ENCODE data around the gene ZNF277. TPM values are rescaled to one million over a fixed set of nuclear protein-coding genes. Genes with fewer than 3 reads are reported as not detected.

Gene ZNF277
- total RNA-seq, 6 experiments from 2014 or later = 11.2 to 20.9 (median 13.1) TPM

DNA sequence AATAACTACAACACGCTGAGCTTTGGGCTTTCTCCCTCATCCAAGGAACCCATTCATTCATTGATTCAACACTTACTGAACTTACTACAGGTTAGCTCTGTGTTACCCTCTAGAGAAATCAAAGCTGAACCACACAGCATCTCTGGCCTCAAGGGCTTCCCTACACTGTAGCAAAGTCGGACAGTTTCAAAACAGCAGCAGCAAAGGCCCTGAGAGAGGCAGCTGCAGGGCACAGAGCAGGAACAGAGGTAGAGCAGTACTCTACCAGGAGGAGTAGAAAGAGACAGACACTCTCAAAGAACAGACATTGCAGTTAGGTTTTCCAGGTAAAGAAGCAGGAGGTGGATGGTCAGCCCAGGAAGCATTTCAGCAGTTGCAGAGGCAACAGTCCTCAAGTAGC, 16.4 kb upstream of the ZNF277 start:
- WGBS (ENCODE audit: insufficient coverage, low coverage, low lambda C conversion rate, missing lambda C conversion rate) = 83% methylated on average over 2 of the region's 2 CpGs
- TF ChIP-seq, protein P1, sequence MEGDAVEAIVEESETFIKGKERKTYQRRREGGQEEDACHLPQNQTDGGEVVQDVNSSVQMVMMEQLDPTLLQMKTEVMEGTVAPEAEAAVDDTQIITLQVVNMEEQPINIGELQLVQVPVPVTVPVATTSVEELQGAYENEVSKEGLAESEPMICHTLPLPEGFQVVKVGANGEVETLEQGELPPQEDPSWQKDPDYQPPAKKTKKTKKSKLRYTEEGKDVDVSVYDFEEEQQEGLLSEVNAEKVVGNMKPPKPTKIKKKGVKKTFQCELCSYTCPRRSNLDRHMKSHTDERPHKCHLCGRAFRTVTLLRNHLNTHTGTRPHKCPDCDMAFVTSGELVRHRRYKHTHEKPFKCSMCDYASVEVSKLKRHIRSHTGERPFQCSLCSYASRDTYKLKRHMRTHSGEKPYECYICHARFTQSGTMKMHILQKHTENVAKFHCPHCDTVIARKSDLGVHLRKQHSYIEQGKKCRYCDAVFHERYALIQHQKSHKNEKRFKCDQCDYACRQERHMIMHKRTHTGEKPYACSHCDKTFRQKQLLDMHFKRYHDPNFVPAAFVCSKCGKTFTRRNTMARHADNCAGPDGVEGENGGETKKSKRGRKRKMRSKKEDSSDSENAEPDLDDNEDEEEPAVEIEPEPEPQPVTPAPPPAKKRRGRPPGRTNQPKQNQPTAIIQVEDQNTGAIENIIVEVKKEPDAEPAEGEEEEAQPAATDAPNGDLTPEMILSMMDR (IDR thresholded peaks at IDR 0.05) = no peak
- TF ChIP-seq POLR2A (IDR thresholded peaks at IDR 0.05) = no peak

DNA sequence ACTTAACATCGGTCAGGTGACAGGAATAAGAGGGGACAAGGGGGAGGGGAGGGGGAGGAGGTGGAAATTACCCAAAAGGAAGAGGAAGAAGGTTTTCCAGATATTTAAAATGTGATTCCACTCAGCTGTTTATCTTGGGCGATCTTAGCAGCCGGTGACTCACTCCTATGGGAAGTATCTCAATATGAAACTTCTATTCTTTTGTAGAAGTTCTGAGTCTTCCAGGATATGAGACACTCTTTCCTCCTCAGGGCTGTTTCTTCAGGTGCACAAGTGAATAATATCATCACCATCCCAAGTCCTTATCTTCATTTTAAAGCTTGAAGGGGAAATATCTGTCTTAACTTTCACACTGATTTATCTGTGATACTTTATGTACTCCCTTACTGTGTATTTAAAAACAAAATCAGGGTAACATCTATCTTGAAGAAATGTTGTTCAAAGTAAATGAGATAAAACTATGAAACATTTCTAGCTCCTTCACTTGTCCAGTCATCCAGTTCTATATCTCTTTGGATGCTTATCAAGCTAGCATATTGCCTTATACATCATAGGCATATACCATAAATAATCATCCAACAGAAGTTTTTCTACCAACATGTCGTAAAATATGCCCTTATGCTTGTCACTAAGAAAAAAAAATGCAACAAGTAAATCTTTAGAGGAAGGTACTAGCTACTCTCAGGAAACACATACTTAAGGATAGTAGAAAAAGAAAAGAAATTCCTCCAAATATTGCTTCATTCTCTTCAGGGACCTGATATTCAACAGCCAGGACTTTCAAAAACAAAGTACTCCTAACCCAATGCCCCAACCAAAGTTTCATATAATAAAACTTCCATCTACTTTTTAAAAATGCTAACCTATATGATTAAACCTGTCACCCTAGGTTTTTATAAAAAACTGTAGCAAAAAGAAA, 14.0 kb upstream of the ZNF277 start:
- ATAC-seq (peak; percentile 15 to 74 (median 49)), DNase-seq (no peak)
- Histone ChIP-seq H3K9me3 (no peaks in the 10 kb centered on the region), H3K36me3 (no peaks in the 10 kb centered on the region), H3K4me1 (peaks cover 0 to 17% (median 8%) of the 10 kb centered on the region in 4 donors), H3K27me3 (no peaks in the 10 kb centered on the region), H3K4me3 (no peak overlapping the region), H3K27ac (no peak overlapping the region)
- WGBS (ENCODE audit: insufficient coverage, low coverage, low lambda C conversion rate, missing lambda C conversion rate) = 75% methylated on average over 4 of the region's 4 CpGs
- intact Hi-C loops (cut with DNase I) = loop anchor here in 1 of 2 donors (10.0 kb wide), 1 partner anchor 48 kb away; no protein-coding TSS in a partner anchor
- no peak for TF ChIP-seq POLR2A (IDR thresholded peaks at IDR 0.05)
- TF ChIP-seq, protein P1 (IDR thresholded peaks at IDR 0.05) = no peak

More for the DNA sequence above, 16.4 kb upstream of the ZNF277 start:
- Histone ChIP-seq H3K27me3 (no peaks in the 10 kb centered on the region), H3K36me3 (no peaks in the 10 kb centered on the region), H3K9me3 (no peaks in the 10 kb centered on the region), H3K27ac (no peak overlapping the region), H3K4me3 (no peak overlapping the region), H3K4me1 (peaks cover 0 to 15% (median 8%) of the 10 kb centered on the region in 4 donors)
- DNase-seq (no peak), ATAC-seq (no peak)
- intact Hi-C loops (cut with DNase I) = loop anchor here in 1 of 2 donors (10.0 kb wide), 1 partner anchor 45 kb away; no protein-coding TSS in a partner anchor

DNA sequence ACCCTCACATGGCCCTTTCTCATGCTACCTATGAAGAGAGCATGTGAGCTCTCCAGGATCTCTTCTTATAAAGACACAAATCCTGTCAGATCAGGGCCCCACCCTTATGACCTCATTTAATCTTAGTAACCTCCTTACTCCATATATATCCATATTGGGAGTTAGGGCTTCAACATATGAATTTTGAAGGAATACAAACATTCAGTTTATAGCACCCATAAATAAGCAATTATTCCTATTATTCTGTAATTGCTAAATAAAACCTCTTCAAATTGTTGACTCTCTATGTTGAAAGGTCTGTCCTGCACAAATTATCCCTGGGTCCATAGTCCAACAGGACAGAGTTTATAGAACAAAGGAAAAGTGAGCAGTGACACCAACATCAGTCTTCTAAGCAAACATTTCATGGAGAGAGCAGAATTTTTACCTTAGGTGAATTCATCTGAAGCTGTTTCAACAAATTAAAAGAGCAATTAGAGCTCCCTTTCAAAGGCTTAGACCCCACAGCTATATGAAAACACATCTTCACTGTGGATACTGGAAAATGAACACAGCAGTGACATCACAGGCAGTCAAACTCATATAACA, 12.5 kb upstream of the ZNF277 start:
- ATAC-seq (peak; percentile 83 to 96 (median 87)), DNase-seq (no peak)
- Histone ChIP-seq H3K4me1 (peaks cover 0 to 19% (median 10%) of the 10 kb centered on the region in 4 donors), H3K36me3 (no peaks in the 10 kb centered on the region), H3K4me3 (no peak overlapping the region), H3K27ac (peak overlapping the region in 2 of 3 donors; percentile 56 to 61), H3K27me3 (no peaks in the 10 kb centered on the region), H3K9me3 (no peaks in the 10 kb centered on the region)
- TF ChIP-seq POLR2A (IDR thresholded peaks at IDR 0.05) = no peak
- TF ChIP-seq, protein P1 (IDR thresholded peaks at IDR 0.05) = no peak
- intact Hi-C loops (cut with DNase I) = loop anchor here in 1 of 2 donors (10.0 kb wide), 1 partner anchor 49 kb away; no protein-coding TSS in a partner anchor

DNA sequence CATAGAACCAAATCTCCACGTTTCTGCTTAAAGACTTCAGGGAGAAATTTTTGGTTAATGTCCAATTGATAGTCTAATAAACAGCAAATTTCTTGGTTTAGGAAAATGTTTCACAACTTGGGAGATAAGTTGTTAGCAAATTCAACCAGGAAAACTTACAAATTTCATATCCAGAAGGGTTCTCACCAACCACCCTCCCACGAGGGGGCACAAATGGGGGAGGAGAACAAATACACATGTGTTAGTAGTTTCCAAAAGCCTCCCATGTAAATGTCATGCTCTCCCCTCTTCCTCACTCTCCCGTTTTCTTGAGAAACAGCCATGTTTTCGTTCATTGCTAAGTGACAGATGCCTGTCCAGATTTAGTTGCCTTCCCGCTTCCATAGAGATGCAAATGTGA, 10.8 kb upstream of the ZNF277 start:
- DNase-seq = no peak
- 68% methylated on average over 5 of the region's 5 CpGs for WGBS (ENCODE audit: insufficient coverage, low coverage, low lambda C conversion rate, missing lambda C conversion rate)
- H3K4me3 ChIP-seq = no peak overlapping the region
- H3K36me3 ChIP-seq = no peaks in the 10 kb centered on the region
- intact Hi-C loops (cut with DNase I) = loop anchor here in 1 of 2 donors (10.0 kb wide), 1 partner anchor 51 kb away; no protein-coding TSS in a partner anchor
- no peaks in the 10 kb centered on the region for H3K9me3 ChIP-seq
- TF ChIP-seq, protein P1 (IDR thresholded peaks at IDR 0.05) = no peak
- no peak for TF ChIP-seq POLR2A (IDR thresholded peaks at IDR 0.05)
- H3K4me1 ChIP-seq = peaks cover 0 to 32% (median 15%) of the 10 kb centered on the region in 4 donors
- H3K27me3 ChIP-seq = no peaks in the 10 kb centered on the region
- ATAC-seq = no peak
- H3K27ac ChIP-seq = no peak overlapping the region
